ENCODE measurements around the gene MMRN2.
"Not testable (repeated sequence)": the region's sequence is repeated elsewhere in the genome, so short reads cannot be mapped to it uniquely, and the experiment has no call there.

Gene MMRN2

GRCh38 chr10:86981716-86982115 lies 24.3 kb upstream of the MMRN2 start:
- TF ChIP-seq CTCF (IDR thresholded peaks at IDR 0.05): no peak
- no peak for DNase-seq (ENCODE audit: low spot score)
- H3K4me3 ChIP-seq: no peak overlapping the region
- H3K27ac ChIP-seq: peak overlapping the region; percentile 26 to 99

- Histone ChIP-seq H3K27ac (peak overlapping the region; percentile 99), H3K4me3 (peak overlapping the region; percentile 59)
- DNase-seq (ENCODE audit: low spot score): not testable (repeated sequence)
Measured at GRCh38 chr10:86981020-86981419, 23.6 kb upstream of the MMRN2 start.

- peak overlapping the region; percentile 59 for H3K4me3 ChIP-seq
- H3K27ac ChIP-seq: peak overlapping the region; percentile 99
- peak; percentile 93 for DNase-seq (ENCODE audit: low spot score)
- no peak for TF ChIP-seq CTCF (IDR thresholded peaks at IDR 0.05)
Measured at GRCh38 chr10:86979977-86980448, 22.6 kb upstream of the MMRN2 start.

- DNase-seq (ENCODE audit: low spot score): no peak
- Histone ChIP-seq H3K27ac (peak overlapping the region; percentile 99), H3K4me3 (no peak overlapping the region)
- no peak for TF ChIP-seq CTCF (IDR thresholded peaks at IDR 0.05)
Measured at GRCh38 chr10:86979296-86979818, 21.9 kb upstream of the MMRN2 start.

GRCh38 chr10:86978457-86978856 lies 21.0 kb upstream of the MMRN2 start:
- DNase-seq (ENCODE audit: low spot score); H3K4me3 ChIP-seq: not testable (repeated sequence)
- H3K27ac ChIP-seq: peak overlapping the region; percentile 99

GRCh38 chr10:86976362-86977056 lies 19.1 kb upstream of the MMRN2 start:
- no peak for TF ChIP-seq CTCF (IDR thresholded peaks at IDR 0.05)
- no peak overlapping the region for H3K4me3 ChIP-seq
- peak overlapping the region in 1 of 2 donors; percentile 99 for H3K27ac ChIP-seq
- no peak for DNase-seq (ENCODE audit: low spot score)

GRCh38 chr10:86974484-86974883 lies 17.1 kb upstream of the MMRN2 start:
- TF ChIP-seq CTCF (IDR thresholded peaks at IDR 0.05): no peak
- peak overlapping the region; percentile 15 to 97 for H3K27ac ChIP-seq
- DNase-seq (ENCODE audit: low spot score): no peak
- H3K4me3 ChIP-seq: no peak overlapping the region

- DNase-seq (ENCODE audit: low spot score): peak; percentile 75
- H3K4me3 ChIP-seq: no peak overlapping the region
- peak overlapping the region; percentile 97 to 99 for H3K27ac ChIP-seq
- no peak for TF ChIP-seq CTCF (IDR thresholded peaks at IDR 0.05)
Measured at GRCh38 chr10:86972613-86973380, 15.4 kb upstream of the MMRN2 start.
